H9 (cell line): ENCODE measurements around the gene LMNTD2. TPM values are rescaled to one million over a fixed set of nuclear protein-coding genes. Genes with fewer than 3 reads are reported as not detected.

Source experiments
- DNase-seq: peaks from one replicate; pipeline ENCODE4 v3.0.0-alpha.2; 2017
- H2AFZ ChIP-seq: one replicate; pipeline ENCODE4 v1.6.1; 2013; ENCODE audit warnings: mild to moderate bottlenecking, low read length, control low read depth, moderate library complexity
- H2AK5ac ChIP-seq: 2 replicates; pipeline ENCODE4 v1.6.1; 2013; ENCODE audit warnings: low read length, control low read depth, mixed read lengths; ENCODE audit not compliant: insufficient read length
- H2BK120ac ChIP-seq: one replicate; pipeline ENCODE4 v1.6.1; 2013; ENCODE audit warnings: low read depth, mild to moderate bottlenecking, low read length, control low read depth, inconsistent platforms; ENCODE audit not compliant: poor library complexity, severe bottlenecking
- H2BK12ac ChIP-seq: 2 replicates; pipeline ENCODE4 v1.6.1; 2013; ENCODE audit warnings: low read length, control low read depth, mixed read lengths, low read depth; ENCODE audit not compliant: insufficient read length
- H2BK15ac ChIP-seq: 2 replicates; pipeline ENCODE4 v1.6.1; 2013; ENCODE audit warnings: low read depth, low read length, control low read depth
- H2BK20ac ChIP-seq: one replicate; pipeline ENCODE4 v1.6.1; 2013; ENCODE audit warnings: low read depth, mild to moderate bottlenecking, low read length, control low read depth, inconsistent platforms; ENCODE audit not compliant: poor library complexity, severe bottlenecking
- H2BK5ac ChIP-seq: 2 replicates; pipeline ENCODE4 v1.6.1; 2013; ENCODE audit warnings: low read length, control low read depth, mixed read lengths; ENCODE audit not compliant: insufficient read length
- H3K14ac ChIP-seq: 2 replicates; pipeline ENCODE4 v1.6.1; 2013; ENCODE audit warnings: low read length, control low read depth; ENCODE audit not compliant: insufficient read depth
- H3K18ac ChIP-seq: 2 replicates; pipeline ENCODE4 v1.6.1; 2013; ENCODE audit warnings: low read depth, mild to moderate bottlenecking, mixed read lengths, low read length, control low read depth; ENCODE audit not compliant: insufficient read length
- H3K23ac ChIP-seq: 2 replicates; pipeline ENCODE4 v1.6.1; 2013; ENCODE audit warnings: low read length, control low read depth, mixed read lengths, low read depth; ENCODE audit not compliant: insufficient read length
- H3K23me2 ChIP-seq: 2 replicates; pipeline ENCODE4 v1.6.1; 2013; ENCODE audit warnings: low read depth, mild to moderate bottlenecking, mixed read lengths, low read length, control low read depth; ENCODE audit not compliant: insufficient read length, poor library complexity, severe bottlenecking
- H3K27ac ChIP-seq: 2 replicates; pipeline ENCODE4 v1.5.1; 2013; ENCODE audit warnings: low read length, control low read depth, mixed read lengths, low read depth; ENCODE audit not compliant: insufficient read length
- H3K27me3 ChIP-seq: 2 replicates; pipeline ENCODE4 v1.6.1; 2013; ENCODE audit warnings: low read length, control low read depth, inconsistent platforms; ENCODE audit not compliant: insufficient read depth
- H3K4ac ChIP-seq: 2 replicates; pipeline ENCODE4 v1.6.1; 2013; ENCODE audit warnings: low read depth, mild to moderate bottlenecking, control low read depth, inconsistent platforms, low read length, moderate library complexity
- H3K4me1 ChIP-seq: 2 replicates; pipeline ENCODE4 v1.6.1; 2013; ENCODE audit warnings: low read length, control low read depth, inconsistent platforms; ENCODE audit not compliant: insufficient read depth
- H3K4me2 ChIP-seq: 2 replicates; pipeline ENCODE4 v1.6.1; 2013; ENCODE audit warnings: low read length, control low read depth, mixed read lengths; ENCODE audit not compliant: insufficient read length, insufficient read depth
- H3K56ac ChIP-seq: 2 replicates; pipeline ENCODE4 v1.6.1; 2013; ENCODE audit warnings: low read depth, mild to moderate bottlenecking, mixed read lengths, low read length, control low read depth; ENCODE audit not compliant: insufficient read length
- H3K79me1 ChIP-seq: 2 replicates; pipeline ENCODE4 v1.6.1; 2013; ENCODE audit warnings: low read depth, mild to moderate bottlenecking, moderate library complexity, low read length, control low read depth, inconsistent platforms; ENCODE audit not compliant: insufficient read depth, poor library complexity, severe bottlenecking
- H3K79me2 ChIP-seq: 2 replicates; pipeline ENCODE4 v1.6.1; 2013; ENCODE audit warnings: low read length, control low read depth, inconsistent platforms; ENCODE audit not compliant: insufficient read depth
- H3K9ac ChIP-seq: 2 replicates; pipeline ENCODE4 v1.6.1; 2013; ENCODE audit warnings: low read length, control low read depth, mixed read lengths; ENCODE audit not compliant: insufficient read length; ENCODE audit errors: extremely low read depth
- H3K9me3 ChIP-seq: one replicate; pipeline ENCODE4 v1.6.1; 2013; ENCODE audit warnings: low read depth, low read length, inconsistent platforms; ENCODE audit not compliant: control insufficient read depth
- H3T11ph ChIP-seq: one replicate; pipeline ENCODE4 v1.6.1; 2013; ENCODE audit warnings: mild to moderate bottlenecking, low read length, control low read depth, inconsistent platforms
- H4K20me1 ChIP-seq: one replicate; pipeline ENCODE4 v1.6.1; 2013; ENCODE audit not compliant: control insufficient read depth, insufficient read length, insufficient read depth
- H4K5ac ChIP-seq: 2 replicates; pipeline ENCODE4 v1.6.1; 2013; ENCODE audit warnings: low read depth, mild to moderate bottlenecking, mixed read lengths, low read length, control low read depth; ENCODE audit not compliant: insufficient read length
- H4K8ac ChIP-seq: replicated peaks from 2 replicates; pipeline ENCODE4 v1.6.1; 2013; ENCODE audit warnings: low read length, control low read depth, mixed read lengths, low read depth; ENCODE audit not compliant: insufficient read length
- H4K91ac ChIP-seq: 2 replicates; pipeline ENCODE4 v1.6.1; 2013; ENCODE audit warnings: low read depth, mild to moderate bottlenecking, moderate library complexity, mixed read lengths, low read length, control low read depth; ENCODE audit not compliant: insufficient read length
- H3K27ac Mint-ChIP-seq, 3 experiments: 2 replicates in 2 of 3; 3 replicates in 1 of 3; pipeline ENCODE4 v1.8.0; 2020 to 2021; ENCODE audit warnings: mixed read lengths in 3 of 3, mild to moderate bottlenecking in 1 of 3, moderate library complexity in 1 of 3
- H3K27me3 Mint-ChIP-seq: 2 replicates; pipeline ENCODE4 v1.8.0; 2021; ENCODE audit warnings: low read depth, mild to moderate bottlenecking, moderate library complexity, mixed read lengths
- H3K36me3 Mint-ChIP-seq, 3 experiments: 2 replicates in 2 of 3; 3 replicates in 1 of 3; pipeline ENCODE4 v1.8.0; 2020 to 2021; ENCODE audit warnings: low read depth in 3 of 3, mixed read lengths in 3 of 3; ENCODE audit not compliant: insufficient read depth in 1 of 3
- H3K4me1 Mint-ChIP-seq, 2 experiments: 2 replicates each; pipeline ENCODE4 v1.8.0; 2020; ENCODE audit warnings: mixed read lengths in 2 of 2
- H3K4me3 Mint-ChIP-seq, 2 experiments: 2 replicates in 1 of 2; 3 replicates in 1 of 2; pipeline ENCODE4 v1.8.0; 2020 to 2021; ENCODE audit warnings: mild to moderate bottlenecking in 2 of 2, mixed read lengths in 2 of 2, moderate library complexity in 1 of 2
- H3K9me3 Mint-ChIP-seq, 2 experiments: 2 replicates in 1 of 2; 3 replicates in 1 of 2; pipeline ENCODE4 v1.8.0; 2020; ENCODE audit warnings: mild to moderate bottlenecking in 2 of 2, mixed read lengths in 2 of 2, moderate library complexity in 1 of 2
- CTCF ChIP-seq: fragments of 200-600 bp; sonication (generic); conservative IDR thresholded peaks from 3 replicates; pipeline ENCODE4 v1.8.0; 2021; ENCODE audit warnings: antibody characterized with exemption, mild to moderate bottlenecking
- WGBS: extraction: QIAGEN DNeasy Blood & Tissue Kit; methylation state at CpG from one replicate; pipeline ENCODE4 v1.1.7; 2013; ENCODE audit warnings: missing lambda C conversion rate, low lambda C conversion rate, mixed read lengths; ENCODE audit not compliant: insufficient read length; ENCODE audit errors: extremely low coverage; 5-methylcytosine and 5-hydroxymethylcytosine counted together
- total RNA-seq: library from RNA; stranded (reverse); gene quantifications from 2 replicates; pipeline ENCODE4 v1.2.1, GENCODE V29; 2021

LMNTD2 gene
- total RNA-seq, 1 experiment from 2014 or later = 4.7 TPM

DNA sequence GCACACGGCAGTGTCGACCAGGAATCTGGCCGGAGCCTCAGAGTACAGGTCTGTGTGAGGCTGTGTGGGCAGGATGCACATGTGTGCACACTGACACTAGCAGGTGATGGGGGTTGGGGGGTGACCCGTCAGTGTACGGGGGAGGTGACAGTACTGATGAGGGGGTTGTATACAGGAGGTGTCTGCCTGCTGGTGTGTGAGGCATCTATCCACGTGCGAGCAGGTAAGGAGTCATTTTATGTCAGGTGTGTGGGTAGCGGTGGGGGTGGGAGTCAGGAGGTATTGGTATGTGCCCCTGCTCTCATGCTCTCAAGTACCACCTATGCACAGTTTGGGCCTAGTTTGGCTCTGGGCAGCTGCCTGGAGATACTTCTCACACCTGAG is 11.3 kb upstream of the LMNTD2 start:
- no peaks in the 10 kb centered on the region for H3K4me1 ChIP-seq
- no peak overlapping the region for H4K5ac ChIP-seq
- H2BK120ac ChIP-seq = no peak overlapping the region
- H3T11ph ChIP-seq = no peak overlapping the region
- peaks cover under 1% of the 10 kb centered on the region; the same call in 1 of the 2 replicates for H3K79me2 ChIP-seq
- no peak overlapping the region for H2BK15ac ChIP-seq
- H2BK12ac ChIP-seq = no peak overlapping the region
- H4K91ac ChIP-seq = no peak overlapping the region
- H3K27ac ChIP-seq = no peak overlapping the region
- Mint-ChIP-seq H3K36me3 (no peaks in the 10 kb centered on the region; a peak in 3 of 7 replicates), H3K9me3 (0 out of 5 replicates have a peak, but pooled peaks cover 0 to 2% of the 10 kb centered on the region in 2 experiments), H3K4me3 (peak overlapping the region in 1 of 2 experiments; percentile 1; a peak in 1 of 5 replicates), H3K27ac (no peak overlapping the region; a peak in 1 of 7 replicates), H3K4me1 (peaks cover 30 to 35% of the 10 kb centered on the region in 2 experiments), H3K27me3 (peaks cover 15% of the 10 kb centered on the region)
- H3K4me2 ChIP-seq = no peak overlapping the region
- H4K20me1 ChIP-seq = no peaks in the 10 kb centered on the region
- no peak overlapping the region for H3K18ac ChIP-seq
- H3K4ac ChIP-seq = no peak overlapping the region
- no peak for TF ChIP-seq CTCF
- H3K14ac ChIP-seq = no peak overlapping the region
- no peak overlapping the region for H3K9ac ChIP-seq
- no peak overlapping the region for H3K23ac ChIP-seq
- no peak overlapping the region for H4K8ac ChIP-seq
- no peaks in the 10 kb centered on the region; the same call in 1 of the 2 replicates for H3K27me3 ChIP-seq
- H3K56ac ChIP-seq = no peak overlapping the region
- peaks cover 14% of the 10 kb centered on the region for H3K23me2 ChIP-seq
- H2BK5ac ChIP-seq = no peak overlapping the region
- no peak overlapping the region for H2AFZ ChIP-seq
- DNase-seq = no peak
- no CpG with 5 or more reads among the region's 8 CpGs for WGBS
- no peaks in the 10 kb centered on the region for H3K79me1 ChIP-seq
- no peaks in the 10 kb centered on the region for H3K9me3 ChIP-seq
- no peak overlapping the region for H2BK20ac ChIP-seq
- no peak overlapping the region for H2AK5ac ChIP-seq
